IPS-18c (cell line): Measurements from ENCODE around the gene RAB39A.

Source experiments
- H3K4me3 ChIP-seq: 2 replicates; pipeline ENCODE4 v1.7.0; 2013; ENCODE audit warnings: low read depth, mild to moderate bottlenecking, low read length, moderate library complexity; ENCODE audit not compliant: insufficient read depth
- H3K9me3 ChIP-seq: one replicate; pipeline ENCODE4 v1.6.1; 2013; ENCODE audit warnings: mild to moderate bottlenecking, low read length, moderate library complexity; ENCODE audit not compliant: control insufficient read depth, insufficient read depth

The RAB39A gene

DNA sequence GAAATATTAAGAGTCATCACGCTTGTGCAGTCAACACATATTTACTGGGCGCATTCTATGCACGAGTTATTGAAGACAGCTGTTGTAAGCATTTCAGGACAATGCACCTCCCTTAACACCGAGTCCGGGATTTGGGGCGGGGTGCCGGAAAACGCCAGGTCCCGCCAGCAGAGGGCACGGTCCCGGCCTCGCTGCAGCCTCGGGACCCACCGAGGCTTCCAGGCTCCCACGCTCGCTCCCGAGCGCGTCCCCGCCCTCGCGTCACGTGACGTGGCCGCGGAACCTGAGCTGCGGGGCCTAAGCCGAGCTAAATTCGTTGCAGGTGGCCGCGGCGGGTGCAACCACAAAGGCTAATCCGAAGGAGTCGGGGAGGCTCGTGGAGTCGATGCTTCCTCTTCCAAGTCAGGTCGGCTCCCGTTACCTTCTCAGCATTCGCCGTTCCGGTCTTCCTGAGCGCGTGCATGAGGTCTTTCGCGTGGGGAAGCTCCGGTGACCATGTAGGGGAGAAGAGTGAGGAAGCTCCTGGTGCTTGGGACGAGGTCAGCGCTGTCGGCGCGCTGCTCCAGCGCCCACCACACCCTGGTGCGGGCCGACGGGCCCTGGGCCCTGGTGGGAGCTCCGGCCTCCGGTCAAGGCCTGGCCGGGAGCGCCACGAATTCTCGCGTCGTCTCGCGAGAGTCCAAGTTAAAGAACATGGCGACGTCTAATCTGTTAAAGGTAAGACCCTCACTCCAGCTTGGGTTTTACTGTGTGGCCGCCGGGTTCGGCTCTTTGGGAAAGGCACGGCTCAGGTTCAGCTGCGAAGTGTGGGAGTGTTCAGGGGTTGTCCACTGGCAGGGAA is 80.6 kb downstream of the RAB39A start, which contains the start of gene CUL5:
Gene CUL5 (plus strand): TSS at position 243 of the 841 bp plus-strand sequence. CDS start 451 bp downstream, at position 694.
- H3K9me3 ChIP-seq: no peaks in the 10 kb centered on the region
- H3K4me3 ChIP-seq: peak within 1 kb of the TSS; percentile 76

DNA sequence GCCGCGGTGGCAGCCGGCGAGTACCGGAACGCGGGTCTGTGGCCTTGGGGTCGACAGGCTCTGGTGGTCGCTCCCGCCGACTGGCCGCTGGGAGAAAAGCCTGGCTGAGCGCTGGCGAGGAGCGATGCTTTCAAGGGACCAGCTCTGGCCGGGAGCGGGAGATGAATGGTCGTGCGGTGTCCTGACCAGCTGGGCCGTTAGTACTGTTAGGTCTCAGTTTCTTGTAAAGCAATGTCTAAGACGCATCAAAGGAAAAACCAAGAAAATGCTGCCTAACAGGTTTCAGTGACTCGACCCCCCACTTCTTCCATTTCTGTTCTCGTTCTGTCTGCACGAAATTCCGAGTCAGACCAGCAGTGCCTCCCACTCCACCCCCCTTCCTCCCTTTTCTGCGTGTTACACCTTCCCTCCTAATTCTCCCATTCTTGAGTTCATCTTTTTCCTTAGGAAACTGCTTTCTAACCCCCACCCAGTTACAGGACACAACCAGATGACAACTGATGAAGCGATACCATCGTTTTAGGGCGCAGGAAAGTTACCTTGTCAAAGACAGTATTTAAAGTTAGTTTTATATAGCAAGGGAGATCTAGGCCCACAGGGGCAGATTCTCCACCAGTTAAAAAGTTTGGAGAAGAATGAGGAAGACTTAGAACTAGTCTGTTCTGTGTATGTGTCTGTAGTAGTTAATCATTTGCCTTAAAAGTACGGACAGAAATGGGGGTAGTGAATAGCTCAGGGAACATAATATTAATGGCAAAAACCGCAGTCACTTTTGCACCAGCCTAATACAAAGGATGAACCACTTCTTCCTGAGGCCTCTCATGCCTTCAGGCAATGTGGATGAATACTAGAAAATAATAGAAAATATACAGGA is 81.5 kb downstream of the RAB39A start:
- Histone ChIP-seq H3K9me3 (no peaks in the 10 kb centered on the region), H3K4me3 (peak overlapping the region; percentile 76)

DNA sequence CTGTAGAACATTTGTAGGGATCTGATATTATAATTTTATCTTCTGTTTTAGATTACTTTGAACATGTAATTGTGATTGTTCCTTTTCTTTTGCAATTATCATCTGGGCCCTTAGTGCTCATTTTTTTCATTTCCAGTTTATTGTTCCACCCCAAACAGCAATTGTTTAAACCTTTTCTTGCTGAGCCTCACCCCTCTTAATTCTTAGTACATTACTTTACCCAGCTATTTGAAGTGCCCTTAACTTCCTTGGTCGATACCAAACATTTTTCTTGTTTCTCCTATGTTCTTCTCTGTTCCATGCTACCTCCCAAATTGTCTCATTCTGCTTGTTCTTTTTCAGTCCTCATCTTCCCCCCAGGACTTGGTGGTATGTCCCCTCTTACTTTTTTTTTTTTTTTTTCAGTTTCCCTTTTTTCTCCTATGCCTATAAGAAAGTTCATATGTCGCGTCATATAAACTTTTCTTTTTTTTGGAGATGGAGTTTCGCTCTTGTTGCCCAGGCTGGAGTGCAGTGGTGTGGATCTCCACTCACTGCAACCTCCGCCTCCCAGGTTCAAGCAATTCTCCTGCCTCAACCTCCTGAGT is 84.0 kb downstream of the RAB39A start:
- no peak overlapping the region for H3K4me3 ChIP-seq
- no peaks in the 10 kb centered on the region for H3K9me3 ChIP-seq
